MCF 10A (cell line): ENCODE data around the gene SYDE2. TPM values are rescaled to one million over a fixed set of nuclear protein-coding genes. Genes with fewer than 3 reads are reported as not detected.
"Not testable (repeated sequence)": the region's sequence is repeated elsewhere in the genome, so short reads cannot be mapped to it uniquely, and the experiment has no call there.

Experiments
- Bru-seq: library from RNA; stranded (reverse); fragments of 400-500 nt; gene quantifications from one replicate; lab custom pipeline; 2021; lab: Mats Ljungman, UMichigan
- BruChase-seq, 2 experiments: library from RNA; stranded (reverse); fragments of 400-500 nt; gene quantifications; one replicate each; lab custom pipeline; 2021; lab: Mats Ljungman, UMichigan
- BruUV-seq: library from RNA; stranded (reverse); fragments of 400-500 nt; replicated peaks from 2 replicates; lab custom pipeline; 2021; lab: Mats Ljungman, UMichigan
- CTCF ChIA-PET: fragments of 300-600 bp; sonication (Branson Sonifier 250); formaldehyde crosslinking; extraction: SDS; loops from one replicate; lab custom pipeline; 2021; ENCODE audit warnings: antibody characterized with exemption, inconsistent platforms; lab: Yijun Ruan, JAX
- POLR2A ChIA-PET: fragments of 300-600, 350-650 bp; sonication (Branson Sonifier 250); formaldehyde crosslinking; extraction: SDS; loops from one replicate; lab custom pipeline; 2020; ENCODE audit warnings: antibody characterized with exemption, inconsistent platforms; lab: Yijun Ruan, JAX
- DNase-seq: peaks from one replicate; pipeline ENCODE4 v3.0.0-alpha.2; 2018; ENCODE audit not compliant: unreplicated experiment
- H3K27ac Mint-ChIP-seq: one replicate; pipeline ENCODE4 v1.8.0; 2022; ENCODE audit warnings: mild to moderate bottlenecking, low read depth, mixed read lengths; ENCODE audit not compliant: unreplicated experiment
- H3K27me3 Mint-ChIP-seq: one replicate; pipeline ENCODE4 v1.8.0; 2022; ENCODE audit warnings: mixed read lengths; ENCODE audit not compliant: insufficient read depth, unreplicated experiment
- H3K36me3 Mint-ChIP-seq: one replicate; pipeline ENCODE4 v1.8.0; 2022; ENCODE audit warnings: mild to moderate bottlenecking, moderate library complexity, mixed read lengths; ENCODE audit not compliant: insufficient read depth, unreplicated experiment
- H3K4me1 Mint-ChIP-seq: one replicate; pipeline ENCODE4 v1.8.0; 2022; ENCODE audit warnings: mixed read lengths; ENCODE audit not compliant: insufficient read depth, unreplicated experiment
- H3K4me3 Mint-ChIP-seq: one replicate; pipeline ENCODE4 v1.8.0; 2022; ENCODE audit warnings: mild to moderate bottlenecking, moderate library complexity, mixed read lengths; ENCODE audit not compliant: unreplicated experiment
- H3K9me3 Mint-ChIP-seq: one replicate; pipeline ENCODE4 v1.8.0; 2022; ENCODE audit warnings: mixed read lengths; ENCODE audit not compliant: unreplicated experiment
- CTCF ChIP-seq: fragments of 200-600 bp; IDR thresholded peaks from one replicate; pipeline ENCODE4 v1.8.0; 2022; ENCODE audit warnings: antibody characterized with exemption, mild to moderate bottlenecking; ENCODE audit not compliant: unreplicated experiment
- intact Hi-C: fragments of 100-400 bp; cut with micrococcal nuclease; formaldehyde crosslinking; loops from 2 replicates; pipeline ENCODE4 v1.14.1; 2022
- long read RNA-seq: library from polyadenylated mRNA; stranded (forward); transcript quantifications from one replicate; pipeline ENCODE4 v2.0.0, GENCODE V29; 2022
- total RNA-seq: library from RNA; stranded (reverse); gene quantifications from 2 replicates; pipeline ENCODE4 v1.2.3, GENCODE V29; 2022

Gene SYDE2
- total RNA-seq (4.3 and 5.9 TPM in 2 replicates), Bru-seq, nascent RNA (percentile 54 among the genes with signal in this experiment), BruChase-seq, experiment 1, labeled RNA remaining after a 6-hour chase (percentile 61 among the genes with signal in this experiment), BruChase-seq, experiment 2, labeled RNA remaining after a 2-hour chase (percentile 61 among the genes with signal in this experiment)
- long read RNA-seq, partial matches to known transcripts: 1 of 10 reads
- long read RNA-seq, other reads (novel, unspliced or antisense): 5 of 10 reads

- POLR2A ChIA-PET: interaction anchor here (0.5 to 4.9 kb wide), 16 partner anchors 8 to 1506 kb away, joined by 3 to 42 read pairs (median 4); partner anchors contain the start of genes BCL10 and C1orf52
- no peaks in the 10 kb centered on the region for H3K9me3 Mint-ChIP-seq
- intact Hi-C loops: loop anchor here (2.0 kb wide), 1 partner anchor 58 kb away; the partner anchor contains the start of gene C1orf52
- BruUV-seq: no TSS peak
- peaks cover 14% of the 10 kb centered on the region for H3K4me1 Mint-ChIP-seq
- peak within 1 kb of the TSS; percentile 93 for H3K4me3 Mint-ChIP-seq
- H3K36me3 Mint-ChIP-seq: no peaks in the 10 kb centered on the region
- peak; percentile 79 for DNase-seq
- no peaks in the 10 kb centered on the region for H3K27me3 Mint-ChIP-seq
- CTCF ChIA-PET: interaction anchor here (0.6 to 3.2 kb wide), 3 partner anchors 39 to 430 kb away, joined by 3 to 8 read pairs (median 6); partner anchors contain the start of gene C1orf52
- H3K27ac Mint-ChIP-seq: peak within 1 kb of the TSS; percentile 76
- no peak for TF ChIP-seq CTCF
Observed at GRCh38 chr1:85200463-85201339, at the start of gene SYDE2. TSS of gene SYDE2 (minus strand) at chr1:85201016. CDS start at chr1:85200996, 20 bp downstream.

GRCh38 chr1:85249042-85249441 is 48.2 kb upstream of the SYDE2 start:
- BruUV-seq, H3K27me3 Mint-ChIP-seq, DNase-seq, H3K27ac Mint-ChIP-seq, intact Hi-C loops, H3K9me3 Mint-ChIP-seq, H3K4me3 Mint-ChIP-seq: not testable (repeated sequence)
- H3K4me1 Mint-ChIP-seq: peaks cover 18% of the 10 kb centered on the region
- CTCF ChIA-PET: interaction anchor here (1.1 to 8.7 kb wide), 4 partner anchors 10 to 311 kb away, joined by 3 to 113 read pairs (median 4); no protein-coding TSS in a partner anchor
- peaks cover 27% of the 10 kb centered on the region for H3K36me3 Mint-ChIP-seq
- POLR2A ChIA-PET: interaction anchor here (1.8 kb wide), 1 partner anchor 11 kb away, joined by 5 read pairs; the partner anchor contains the start of gene C1orf52

GRCh38 chr1:85245891-85246290 is 45.1 kb upstream of the SYDE2 start:
- peaks cover 9% of the 10 kb centered on the region for H3K9me3 Mint-ChIP-seq
- CTCF ChIA-PET: interaction anchor here (1.5 to 2.6 kb wide), 3 partner anchors 9 to 304 kb away, joined by 5 to 15 read pairs (median 5); partner anchors contain the start of gene C1orf52
- no peaks in the 10 kb centered on the region for H3K27me3 Mint-ChIP-seq
- H3K4me1 Mint-ChIP-seq: peaks cover 21% of the 10 kb centered on the region
- intact Hi-C loops: no loop called here
- DNase-seq: no peak
- H3K27ac Mint-ChIP-seq: no peak overlapping the region
- no peak overlapping the region for H3K4me3 Mint-ChIP-seq
- no TSS peak for BruUV-seq
- peaks cover 16% of the 10 kb centered on the region for H3K36me3 Mint-ChIP-seq
- POLR2A ChIA-PET: interaction anchor here (1.2 kb wide), 1 partner anchor 286 kb away, joined by 3 read pairs; no protein-coding TSS in a partner anchor
- no peak for TF ChIP-seq CTCF

GRCh38 chr1:85245456-85245855 is 44.6 kb upstream of the SYDE2 start:
- peak; percentile 14 for DNase-seq
- intact Hi-C loops: no loop called here
- no peaks in the 10 kb centered on the region for H3K27me3 Mint-ChIP-seq
- H3K36me3 Mint-ChIP-seq: peaks cover 11% of the 10 kb centered on the region
- ChIA-PET POLR2A (interaction anchor here (1.2 kb wide), 2 partner anchors 9 to 286 kb away, joined by 3 read pairs; no protein-coding TSS in a partner anchor), CTCF (interaction anchor here (1.1 to 2.6 kb wide), 5 partner anchors 9 to 304 kb away, joined by 3 to 15 read pairs (median 5); partner anchors contain the start of gene C1orf52)
- BruUV-seq: no TSS peak
- TF ChIP-seq CTCF: no peak
- H3K9me3 Mint-ChIP-seq: peaks cover 9% of the 10 kb centered on the region
- no peak overlapping the region for H3K4me3 Mint-ChIP-seq
- H3K27ac Mint-ChIP-seq: no peak overlapping the region
- H3K4me1 Mint-ChIP-seq: peaks cover 21% of the 10 kb centered on the region
